ENCODE data around the gene AKAP9. TPM values are rescaled to one million over a fixed set of nuclear protein-coding genes. Genes with fewer than 3 reads are reported as not detected.
"Not testable (repeated sequence)": the region's sequence is repeated elsewhere in the genome, so short reads cannot be mapped to it uniquely, and the experiment has no call there.

AKAP9 gene
- polyA plus RNA-seq, 1 donor (not counting 4 experiments of a cell fraction or from before 2014, with no cell fraction given), result 19.0 TPM

GRCh38 chr7:92100534-92100933, 159.9 kb downstream of the AKAP9 start:
- peaks cover 3 to 17% of the 10 kb centered on the region in 2 experiments for H3K36me3 ChIP-seq (ENCODE audit: control insufficient read depth in 2 of 2, extremely low read depth in 1 of 2, insufficient read depth in 2 of 2, low read length in 2 of 2)
- no peaks in the 10 kb centered on the region for H3K27me3 ChIP-seq (ENCODE audit: control insufficient read depth, extremely low read depth, insufficient read depth, low read length)
- no peaks in the 10 kb centered on the region for H3K9me1 ChIP-seq (ENCODE audit: control insufficient read depth, extremely low read depth, insufficient read depth, low read length)
- dilution Hi-C loops (cut with MboI; ENCODE audit: extremely low pct_ligation_motif_present, low sequenced_read_pairs), result no loop called here
- no peaks in the 10 kb centered on the region for H3K9me3 ChIP-seq (ENCODE audit: control insufficient read depth, low read depth, low read length)
- H3K79me2 ChIP-seq (ENCODE audit: control insufficient read depth, insufficient read depth, low read length), result no peaks in the 10 kb centered on the region
- no peaks in the 10 kb centered on the region for H4K20me1 ChIP-seq (ENCODE audit: control insufficient read depth, extremely low read depth, insufficient read depth, low read length)
- TF ChIP-seq CTCF (optimal IDR thresholded peaks at IDR 0.05 in 1 of 3, IDR thresholded peaks at IDR 0.05 in 1 of 3, conservative IDR thresholded peaks at IDR 0.05 in 1 of 3; ENCODE audit: extremely low read depth in 1 of 3, insufficient read depth in 2 of 3, low read length in 3 of 3) (no peak), EZH2 (IDR thresholded peaks at IDR 0.05; ENCODE audit: low read length) (no peak)
- H3K4me2 ChIP-seq (ENCODE audit: control insufficient read depth, extremely low read depth, insufficient read depth, low read depth, low read length), result no peak overlapping the region
- no peak overlapping the region for H3K4me3 ChIP-seq (ENCODE audit: control insufficient read depth in 2 of 3, extremely low read depth in 1 of 3, insufficient read depth in 2 of 3, low read depth in 1 of 3, low read length in 3 of 3)
- H3K9ac ChIP-seq (ENCODE audit: control insufficient read depth, extremely low read depth, insufficient read depth, low read length), result no peak overlapping the region
- H3K27ac ChIP-seq (ENCODE audit: control insufficient read depth, insufficient read depth, low read length), result no peak overlapping the region
- H3K4me1 ChIP-seq (ENCODE audit: control insufficient read depth, extremely low read depth, insufficient read depth, low read length), result no peaks in the 10 kb centered on the region
- FAIRE-seq (no peak), DNase-seq (ENCODE audit: low read depth, low spot score) (no peak)
- no peak overlapping the region for H2AFZ ChIP-seq (ENCODE audit: control insufficient read depth, low read length)

- FAIRE-seq; DNase-seq (ENCODE audit: low read depth, low spot score); dilution Hi-C loops (cut with MboI; ENCODE audit: extremely low pct_ligation_motif_present, low sequenced_read_pairs); H3K79me2 ChIP-seq (ENCODE audit: control insufficient read depth, insufficient read depth, low read length); H3K4me3 ChIP-seq (ENCODE audit: control insufficient read depth in 2 of 3, extremely low read depth in 1 of 3, insufficient read depth in 2 of 3, low read depth in 1 of 3, low read length in 3 of 3); H3K4me1 ChIP-seq (ENCODE audit: control insufficient read depth, extremely low read depth, insufficient read depth, low read length); H3K27ac ChIP-seq (ENCODE audit: control insufficient read depth, insufficient read depth, low read length); H3K27me3 ChIP-seq (ENCODE audit: control insufficient read depth, extremely low read depth, insufficient read depth, low read length); H3K4me2 ChIP-seq (ENCODE audit: control insufficient read depth, extremely low read depth, insufficient read depth, low read depth, low read length); H3K9me1 ChIP-seq (ENCODE audit: control insufficient read depth, extremely low read depth, insufficient read depth, low read length); H2AFZ ChIP-seq (ENCODE audit: control insufficient read depth, low read length); H4K20me1 ChIP-seq (ENCODE audit: control insufficient read depth, extremely low read depth, insufficient read depth, low read length); H3K9ac ChIP-seq (ENCODE audit: control insufficient read depth, extremely low read depth, insufficient read depth, low read length); H3K9me3 ChIP-seq (ENCODE audit: control insufficient read depth, low read depth, low read length): not testable (repeated sequence)
- H3K36me3 ChIP-seq (ENCODE audit: control insufficient read depth in 2 of 2, extremely low read depth in 1 of 2, insufficient read depth in 2 of 2, low read length in 2 of 2), result peaks cover 0 to 15% of the 10 kb centered on the region in 2 experiments
These were observed 162.2 kb downstream of the AKAP9 start for GRCh38 chr7:92102862-92103261.

- FAIRE-seq, result no peak
- Histone ChIP-seq H3K4me3 (ENCODE audit: control insufficient read depth in 2 of 3, extremely low read depth in 1 of 3, insufficient read depth in 2 of 3, low read depth in 1 of 3, low read length in 3 of 3) (no peak overlapping the region), H3K9me3 (ENCODE audit: control insufficient read depth, low read depth, low read length) (no peaks in the 10 kb centered on the region), H3K79me2 (ENCODE audit: control insufficient read depth, insufficient read depth, low read length) (no peaks in the 10 kb centered on the region), H3K36me3 (ENCODE audit: control insufficient read depth in 2 of 2, extremely low read depth in 1 of 2, insufficient read depth in 2 of 2, low read length in 2 of 2) (peaks cover 8 to 12% of the 10 kb centered on the region in 2 experiments), H3K9ac (ENCODE audit: control insufficient read depth, extremely low read depth, insufficient read depth, low read length) (no peak overlapping the region), H3K4me2 (ENCODE audit: control insufficient read depth, extremely low read depth, insufficient read depth, low read depth, low read length) (no peak overlapping the region), H2AFZ (ENCODE audit: control insufficient read depth, low read length) (no peak overlapping the region), H3K9me1 (ENCODE audit: control insufficient read depth, extremely low read depth, insufficient read depth, low read length) (no peaks in the 10 kb centered on the region), H3K27ac (ENCODE audit: control insufficient read depth, insufficient read depth, low read length) (no peak overlapping the region), H4K20me1 (ENCODE audit: control insufficient read depth, extremely low read depth, insufficient read depth, low read length) (no peaks in the 10 kb centered on the region), H3K4me1 (ENCODE audit: control insufficient read depth, extremely low read depth, insufficient read depth, low read length) (no peaks in the 10 kb centered on the region), H3K27me3 (ENCODE audit: control insufficient read depth, extremely low read depth, insufficient read depth, low read length) (no peaks in the 10 kb centered on the region)
- DNase-seq (ENCODE audit: low read depth, low spot score), result no peak
- dilution Hi-C loops (cut with MboI; ENCODE audit: extremely low pct_ligation_motif_present, low sequenced_read_pairs), result no loop called here
- TF ChIP-seq EZH2 (IDR thresholded peaks at IDR 0.05; ENCODE audit: low read length) (no peak), CTCF (optimal IDR thresholded peaks at IDR 0.05 in 1 of 3, IDR thresholded peaks at IDR 0.05 in 1 of 3, conservative IDR thresholded peaks at IDR 0.05 in 1 of 3; ENCODE audit: extremely low read depth in 1 of 3, insufficient read depth in 2 of 3, low read length in 3 of 3) (no peak)
These were observed 168.2 kb downstream of the AKAP9 start for GRCh38 chr7:92108821-92109220.
